K562 (cell line): Measurements from ENCODE around the gene RASSF3. TPM values are rescaled to one million over a fixed set of nuclear protein-coding genes. Genes with fewer than 3 reads are reported as not detected.

Experiments
- AFF1 ChIP-seq, 2 experiments: fragments of 450-650 bp; IDR thresholded peaks; 2 replicates each; pipeline ENCODE4 v1.6.1; 2018; ENCODE audit warnings: mild to moderate bottlenecking in 2 of 2, low read depth in 1 of 2; ENCODE audit not compliant: partially characterized antibody in 2 of 2
- CCAR2 ChIP-seq: fragments of 200-400 bp; formaldehyde crosslinking; IDR thresholded peaks from 2 replicates; pipeline ENCODE4 v1.6.1; 2017; ENCODE audit warnings: mild to moderate bottlenecking, low read depth, low read length
- E2F6 ChIP-seq, 2 experiments: IDR thresholded peaks; 2 replicates each; pipeline ENCODE4 v1.6.1; 2011; ENCODE audit warnings: borderline replicate concordance in 1 of 2, control low read depth in 1 of 2, low read depth in 1 of 2, low read length in 1 of 2, mild to moderate bottlenecking in 1 of 2, mixed read lengths in 1 of 2, moderate library complexity in 1 of 2; ENCODE audit not compliant: insufficient read depth in 1 of 2, insufficient read length in 1 of 2, poor library complexity in 1 of 2, severe bottlenecking in 1 of 2; ENCODE audit errors: extremely low read depth in 1 of 2
- HEY1 ChIP-seq: fragments of 250-450 bp; sonication (Bioruptor Pico); IDR thresholded peaks from 2 replicates; pipeline ENCODE4 v1.5.0; 2020; ENCODE audit warnings: mild to moderate bottlenecking, moderate library complexity, borderline replicate concordance
- HIVEP1 ChIP-seq: fragments of 250-450 bp; sonication (Bioruptor Pico); IDR thresholded peaks from 2 replicates; pipeline ENCODE4 v1.4.0; 2020; ENCODE audit warnings: mild to moderate bottlenecking
- KLF13 ChIP-seq: fragments of 450-650 bp; IDR thresholded peaks from 2 replicates; pipeline ENCODE4 v1.6.1; 2016; ENCODE audit warnings: missing genetic modification characterization, low read depth, mild to moderate bottlenecking, missing compliant biosample characterization, moderate library complexity, borderline replicate concordance
- REST ChIP-seq, 2 experiments: fragments of 450-650 bp; formaldehyde crosslinking in 1 of 2; IDR thresholded peaks; 2 replicates each; pipeline versions ENCODE4 v1.4.0 to v1.6.1; 2014 to 2020; ENCODE audit warnings: mild to moderate bottlenecking in 2 of 2, borderline replicate concordance in 1 of 2, low read depth in 1 of 2
- RNF219 ChIP-seq: fragments of 250-450 bp; sonication (Bioruptor Pico); IDR thresholded peaks from 2 replicates; pipeline ENCODE4 v1.5.0; 2022; ENCODE audit warnings: mild to moderate bottlenecking
- SREBF1 ChIP-seq: fragments of 150-350 bp; IDR thresholded peaks from 2 replicates; pipeline ENCODE4 v1.6.1; 2014; ENCODE audit warnings: antibody characterized with exemption, low read depth, low read length, borderline replicate concordance
- U2AF1 ChIP-seq: fragments of 200-400 bp; formaldehyde crosslinking; optimal IDR thresholded peaks from 2 replicates; pipeline ENCODE3; 2017; ENCODE audit warnings: mild to moderate bottlenecking, low read depth, low read length, moderate library complexity
- ZNF354B ChIP-seq: fragments of 250-450 bp; sonication (Bioruptor Pico); IDR thresholded peaks from 2 replicates; pipeline ENCODE4 v1.4.0; 2020
- polyA plus RNA-seq, 8 experiments: library from polyadenylated mRNA; depleted of rRNA in 4 of 8; stranded (reverse) in 5 of 8; unstranded in 3 of 8; fragments of >200 nt; fragmentation: Nextera tagmentation in 2 of 8; fragmentation: Illumina TruSeq in 1 of 8; extraction: Ambion mirVana in 2 of 8; extraction: Trizol in 1 of 8; gene quantifications; 2 replicates each; pipeline versions ENCODE4 v1.2.1 to v1.2.3, GENCODE V29; 2011 to 2014; ENCODE audit warnings: inconsistent platforms in 1 of 8, missing spikeins in 1 of 8
- total RNA-seq, 7 experiments: library from RNA; depleted of rRNA in 6 of 7; stranded (reverse); fragments of >200 nt in 6 of 7; fragmentation: Illumina TruSeq in 2 of 7; extraction: Trizol in 2 of 7; gene quantifications; 2 replicates each; pipeline versions ENCODE4 v1.2.1 to v1.2.3, GENCODE V29; 2011 to 2021; ENCODE audit warnings: low replicate concordance in 1 of 7

RASSF3 gene
- total and polyA plus RNA-seq, 9 of the 15 experiments (the other 6 are each of a cell fraction or from before 2014, with no cell fraction given): 3.7 to 39.2 (median 20.2) TPM

GRCh38 chr12:64656429-64656828 is 46.1 kb downstream of the RASSF3 start (continued):
- no peak for TF ChIP-seq AFF1 (IDR thresholded peaks at IDR 0.05; ENCODE audit: low read depth in 1 of 2, partially characterized antibody in 2 of 2)
- no peak for TF ChIP-seq KLF13 (tag)
- no peak; the same call in 1 of the 2 replicates for TF ChIP-seq REST (IDR thresholded peaks at IDR 0.05; ENCODE audit: borderline replicate concordance)
- TF ChIP-seq REST (CRISPR knock-in tag; IDR thresholded peaks at IDR 0.05; ENCODE audit: low read depth): no peak
- TF ChIP-seq HIVEP1 (CRISPR knock-in tag): no peak
- no peak for TF ChIP-seq SREBF1
- TF ChIP-seq U2AF1: no peak
- TF ChIP-seq RNF219 (CRISPR knock-in tag): no peak
- TF ChIP-seq ZNF354B: no peak
- no peak for TF ChIP-seq E2F6 (IDR thresholded peaks at IDR 0.05; ENCODE audit: borderline replicate concordance in 1 of 2, extremely low read depth in 1 of 2, insufficient read depth in 1 of 2, insufficient read length in 1 of 2, low read depth in 1 of 2, low read length in 1 of 2, poor library complexity in 1 of 2, severe bottlenecking in 1 of 2)
- no peak for TF ChIP-seq HEY1 (CRISPR knock-in tag)
- TF ChIP-seq CCAR2: no peak
